RWPE2 (cell line): ENCODE results near the gene PCSK9.

Experiments used
- ATAC-seq: fragments of 200-7000 bp; cut with Tn5 transposase; 3 replicates; pipeline ENCODE4 v1.9.1; 2021; ENCODE audit warnings: low read depth
- DNase-seq: peaks from one replicate; pipeline ENCODE4 v3.0.0-alpha.2; 2020; ENCODE audit warnings: low spot score
- H3K27ac ChIP-seq: fragments of 450-650 bp; 2 replicates; pipeline ENCODE4 v1.5.1; 2017; ENCODE audit warnings: mild to moderate bottlenecking; ENCODE audit not compliant: poor library complexity, severe bottlenecking
- H3K27me3 ChIP-seq: fragments of 250-450 bp; sonication (Bioruptor Pico); 2 replicates; pipeline ENCODE4 v1.5.1; 2021; ENCODE audit warnings: mild to moderate bottlenecking, moderate library complexity; ENCODE audit not compliant: insufficient read depth, poor library complexity, severe bottlenecking
- H3K36me3 ChIP-seq: fragments of 250-450 bp; sonication (Bioruptor Pico); 2 replicates; pipeline ENCODE4 v1.5.1; 2020; ENCODE audit warnings: low read depth, mild to moderate bottlenecking, moderate library complexity
- H3K4me1 ChIP-seq: fragments of 250-450 bp; sonication (Bioruptor Pico); 2 replicates; pipeline ENCODE4 v1.5.1; 2021; ENCODE audit warnings: mild to moderate bottlenecking, moderate library complexity; ENCODE audit not compliant: insufficient read depth, poor library complexity, severe bottlenecking
- H3K4me3 ChIP-seq: fragments of 250-450 bp; sonication (Bioruptor Pico); 2 replicates; pipeline ENCODE4 v1.5.1; 2021; ENCODE audit warnings: mild to moderate bottlenecking, moderate library complexity; ENCODE audit not compliant: severe bottlenecking
- H3K9me3 ChIP-seq: fragments of 250-450 bp; sonication (Bioruptor Pico); 2 replicates; pipeline ENCODE4 v1.5.1; 2021; ENCODE audit warnings: mild to moderate bottlenecking, moderate library complexity; ENCODE audit not compliant: severe bottlenecking
- TF ChIP-seq, protein P1 (sequence below): fragments of 450-650 bp; IDR thresholded peaks from one replicate; pipeline ENCODE4 v1.5.1; 2017; ENCODE audit warnings: mild to moderate bottlenecking, moderate library complexity; ENCODE audit not compliant: poor library complexity, severe bottlenecking

The PCSK9 gene

DNA sequence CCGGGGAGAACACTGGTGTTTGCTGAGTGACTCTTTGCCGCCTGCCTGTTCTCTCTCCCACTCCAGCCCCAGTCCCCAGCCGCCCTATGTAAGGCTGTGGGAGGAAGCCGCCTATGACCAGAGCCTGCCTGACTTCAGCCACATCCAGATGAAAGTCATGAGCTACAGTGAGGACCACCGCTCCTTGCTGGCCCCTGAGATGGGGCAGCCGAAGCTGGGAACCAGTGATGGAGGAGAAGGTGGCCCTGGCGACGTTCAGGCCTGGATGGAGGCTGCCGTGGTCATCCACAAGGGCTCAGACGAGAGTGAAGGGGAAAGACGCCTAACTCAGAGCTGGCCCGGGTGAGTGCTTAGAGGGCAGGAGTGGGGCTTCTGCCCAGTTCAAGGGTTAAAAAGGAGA is 32.4 kb upstream of the PCSK9 start:
- TF ChIP-seq, protein P1, sequence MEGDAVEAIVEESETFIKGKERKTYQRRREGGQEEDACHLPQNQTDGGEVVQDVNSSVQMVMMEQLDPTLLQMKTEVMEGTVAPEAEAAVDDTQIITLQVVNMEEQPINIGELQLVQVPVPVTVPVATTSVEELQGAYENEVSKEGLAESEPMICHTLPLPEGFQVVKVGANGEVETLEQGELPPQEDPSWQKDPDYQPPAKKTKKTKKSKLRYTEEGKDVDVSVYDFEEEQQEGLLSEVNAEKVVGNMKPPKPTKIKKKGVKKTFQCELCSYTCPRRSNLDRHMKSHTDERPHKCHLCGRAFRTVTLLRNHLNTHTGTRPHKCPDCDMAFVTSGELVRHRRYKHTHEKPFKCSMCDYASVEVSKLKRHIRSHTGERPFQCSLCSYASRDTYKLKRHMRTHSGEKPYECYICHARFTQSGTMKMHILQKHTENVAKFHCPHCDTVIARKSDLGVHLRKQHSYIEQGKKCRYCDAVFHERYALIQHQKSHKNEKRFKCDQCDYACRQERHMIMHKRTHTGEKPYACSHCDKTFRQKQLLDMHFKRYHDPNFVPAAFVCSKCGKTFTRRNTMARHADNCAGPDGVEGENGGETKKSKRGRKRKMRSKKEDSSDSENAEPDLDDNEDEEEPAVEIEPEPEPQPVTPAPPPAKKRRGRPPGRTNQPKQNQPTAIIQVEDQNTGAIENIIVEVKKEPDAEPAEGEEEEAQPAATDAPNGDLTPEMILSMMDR: no peak
- H3K9me3 ChIP-seq: no peaks in the 10 kb centered on the region
- no peaks in the 10 kb centered on the region for H3K27me3 ChIP-seq
- H3K4me1 ChIP-seq: peaks cover 10% of the 10 kb centered on the region
- ATAC-seq: no peak
- H3K4me3 ChIP-seq: no peak overlapping the region
- H3K36me3 ChIP-seq: no peaks in the 10 kb centered on the region
- peak overlapping the region; percentile 51 for H3K27ac ChIP-seq
- no peak for DNase-seq

DNA sequence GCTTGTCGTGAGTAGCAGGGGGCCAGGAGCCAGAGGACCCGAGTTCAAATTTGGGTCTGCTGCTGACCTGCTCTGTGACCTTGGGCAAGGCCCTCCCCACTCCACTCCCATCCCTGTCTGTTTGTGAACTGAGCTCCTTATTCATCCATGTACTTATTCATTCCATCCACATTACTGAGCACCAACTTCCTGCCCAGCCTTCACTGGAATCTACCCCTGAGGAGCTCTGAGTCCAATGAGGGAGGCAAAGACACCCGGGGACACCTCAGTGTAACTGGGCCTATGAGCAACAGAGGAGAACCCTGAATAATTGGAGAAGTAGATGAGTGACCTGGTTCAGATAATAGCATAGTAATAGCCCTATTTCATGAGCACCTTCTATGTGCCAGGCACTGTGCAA is 31.7 kb upstream of the PCSK9 start:
- Histone ChIP-seq H3K4me3 (no peak overlapping the region), H3K27ac (peak overlapping the region; percentile 51), H3K36me3 (no peaks in the 10 kb centered on the region), H3K9me3 (no peaks in the 10 kb centered on the region), H3K27me3 (no peaks in the 10 kb centered on the region), H3K4me1 (peaks cover 10% of the 10 kb centered on the region)
- TF ChIP-seq, protein P1: no peak
- no peak for DNase-seq
- ATAC-seq: peak; percentile 98

DNA sequence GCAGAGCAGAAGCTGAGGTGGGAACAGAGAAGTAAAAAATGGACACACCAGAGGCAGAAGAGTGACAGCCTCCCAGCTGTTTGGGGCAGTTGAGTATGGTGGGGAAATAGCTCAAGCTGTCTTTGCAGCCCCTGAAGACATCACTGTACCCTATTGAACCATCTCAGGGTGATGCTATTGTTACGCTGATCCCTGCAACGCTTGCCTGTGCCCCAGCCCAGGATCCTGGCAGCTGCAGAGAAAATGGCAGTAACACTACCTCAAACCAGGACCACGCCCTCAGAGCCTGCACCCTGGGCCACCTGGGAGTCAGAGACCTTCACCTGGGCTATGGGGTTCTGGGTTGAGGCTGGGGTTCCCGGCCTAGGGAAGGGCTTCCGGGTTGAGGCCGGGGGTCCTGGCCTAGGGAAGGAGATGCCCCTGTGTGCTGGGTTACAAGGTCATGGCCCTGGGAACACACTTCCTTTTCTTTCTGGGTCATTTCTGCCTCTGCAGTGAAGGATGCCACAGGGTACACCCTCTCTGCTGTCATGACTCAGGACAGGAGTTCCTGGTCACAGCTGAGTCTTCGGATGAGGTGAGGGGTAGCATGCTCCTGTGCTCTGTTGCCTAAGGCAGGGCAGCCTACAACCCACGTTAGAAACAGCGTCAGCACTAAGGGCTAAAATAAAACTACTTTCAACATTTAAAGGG is 29.0 kb upstream of the PCSK9 start:
- TF ChIP-seq, protein P1: no peak
- peaks cover 10% of the 10 kb centered on the region for H3K4me1 ChIP-seq
- H3K9me3 ChIP-seq: no peaks in the 10 kb centered on the region
- no peaks in the 10 kb centered on the region for H3K36me3 ChIP-seq
- no peak overlapping the region for H3K4me3 ChIP-seq
- ATAC-seq (no peak), DNase-seq (peak; percentile 19)
- H3K27ac ChIP-seq: no peak overlapping the region
- no peaks in the 10 kb centered on the region for H3K27me3 ChIP-seq

DNA sequence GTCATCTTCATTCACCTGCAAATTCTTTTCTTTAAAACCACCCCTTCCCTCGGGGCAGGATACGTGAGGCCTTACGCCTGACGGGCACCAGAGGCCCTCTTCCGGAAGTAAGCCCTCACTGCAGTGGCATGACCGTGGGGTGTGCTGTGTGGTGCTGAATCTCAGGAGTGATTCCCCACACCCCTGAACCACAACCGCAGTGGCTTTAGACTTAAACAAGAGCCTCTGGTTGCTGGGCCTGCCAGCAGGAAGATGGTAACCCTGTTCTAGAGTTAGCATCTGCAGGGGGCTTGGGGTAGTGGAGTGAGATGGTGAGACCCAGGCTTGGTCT is 28.5 kb upstream of the PCSK9 start:
- TF ChIP-seq, protein P1: no peak
- H3K36me3 ChIP-seq: no peaks in the 10 kb centered on the region
- no peaks in the 10 kb centered on the region for H3K9me3 ChIP-seq
- no peaks in the 10 kb centered on the region for H3K27me3 ChIP-seq
- DNase-seq: peak; percentile 26
- H3K4me3 ChIP-seq: no peak overlapping the region
- ATAC-seq: no peak
- H3K4me1 ChIP-seq: peaks cover 10% of the 10 kb centered on the region
- no peak overlapping the region for H3K27ac ChIP-seq

DNA sequence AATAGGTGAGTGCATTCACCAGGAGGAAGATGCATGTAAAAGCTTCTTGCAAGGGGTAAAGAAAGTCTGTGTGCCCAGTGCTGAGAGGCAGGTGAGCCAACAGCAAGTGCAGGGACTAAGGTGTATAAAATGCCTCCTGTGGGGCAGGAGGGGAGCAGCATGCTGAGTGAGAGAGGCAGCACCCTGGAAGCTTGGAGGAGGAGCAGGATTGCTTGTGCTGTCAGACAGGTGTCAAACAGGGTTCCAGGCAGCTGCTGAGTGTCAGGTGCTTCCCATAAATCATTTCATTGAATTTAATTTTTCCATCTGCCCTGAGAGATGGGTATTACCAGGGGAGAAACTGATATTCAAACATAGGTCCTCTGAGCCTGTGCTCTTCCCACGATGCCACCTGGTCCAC is 26.7 kb upstream of the PCSK9 start:
- peak; percentile 9 for DNase-seq
- Histone ChIP-seq H3K9me3 (no peaks in the 10 kb centered on the region), H3K4me3 (no peak overlapping the region), H3K4me1 (peaks cover 6% of the 10 kb centered on the region), H3K27ac (no peak overlapping the region), H3K27me3 (no peaks in the 10 kb centered on the region), H3K36me3 (no peaks in the 10 kb centered on the region)
- ATAC-seq: no peak
- TF ChIP-seq, protein P1: no peak
